ENCODE data around the gene DENND1C.

- no peak for TF ChIP-seq CTCF (conservative IDR thresholded peaks at IDR 0.05; ENCODE audit: low read depth, low read length)
- TF ChIP-seq EZH2 (IDR thresholded peaks at IDR 0.05; ENCODE audit: borderline replicate concordance, low read depth, low read length, poor library complexity, severe bottlenecking): no peak
Measured at GRCh38 chr19:6518145-6518911, 36.7 kb upstream of the DENND1C start.
